ENCODE results near the gene PODXL2.
"Not testable (repeated sequence)": the region's sequence is repeated elsewhere in the genome, so short reads cannot be mapped to it uniquely, and the experiment has no call there.

The PODXL2 gene

DNA sequence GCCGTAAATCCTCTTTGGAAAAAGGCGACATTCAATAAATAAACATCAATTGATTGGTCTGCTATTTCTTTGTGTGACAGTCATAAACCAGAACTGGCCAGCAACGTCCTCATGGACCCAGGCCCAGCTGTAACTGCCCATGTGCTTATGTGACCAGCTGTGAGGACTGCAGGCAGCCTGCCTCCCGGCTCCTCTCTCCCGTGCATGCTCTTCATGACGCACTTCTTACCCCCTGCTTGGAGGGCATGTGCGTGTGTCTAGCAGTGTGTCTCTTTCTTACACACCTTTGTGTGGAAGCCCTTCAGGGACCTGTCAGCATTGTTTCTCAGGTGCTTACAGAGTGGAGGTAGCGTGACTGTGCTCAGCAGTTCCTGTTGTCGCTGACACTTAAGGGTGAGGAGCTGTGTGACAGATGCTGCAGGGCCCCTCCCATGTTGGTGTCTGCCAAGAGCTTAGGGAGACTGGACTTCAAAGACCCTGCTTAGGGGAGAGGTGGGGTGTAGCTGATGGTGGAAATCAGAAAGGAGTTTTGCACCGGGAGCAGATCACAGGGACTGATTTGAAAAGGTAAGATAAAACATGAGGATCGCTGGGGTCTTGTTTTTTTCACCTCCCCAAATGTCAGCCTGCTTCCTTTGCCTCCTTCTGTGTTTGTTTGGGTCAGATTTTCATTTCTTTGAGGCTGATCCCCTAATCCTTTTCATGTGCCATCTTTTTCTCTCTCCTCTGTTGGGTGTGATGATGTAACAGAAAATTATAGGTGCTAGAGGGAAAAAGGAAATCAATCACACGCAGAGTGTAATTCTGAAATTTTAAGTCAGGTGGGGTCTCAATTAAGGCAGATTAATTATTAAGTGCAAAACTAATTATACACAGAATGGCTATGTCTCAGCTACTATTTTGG, 2.1 kb downstream of the PODXL2 start:
- peak; percentile 39 for DNase-seq

GRCh38 chr3:127632035-127632820, 3.2 kb downstream of the PODXL2 start:
- DNase-seq = no peak

DNA sequence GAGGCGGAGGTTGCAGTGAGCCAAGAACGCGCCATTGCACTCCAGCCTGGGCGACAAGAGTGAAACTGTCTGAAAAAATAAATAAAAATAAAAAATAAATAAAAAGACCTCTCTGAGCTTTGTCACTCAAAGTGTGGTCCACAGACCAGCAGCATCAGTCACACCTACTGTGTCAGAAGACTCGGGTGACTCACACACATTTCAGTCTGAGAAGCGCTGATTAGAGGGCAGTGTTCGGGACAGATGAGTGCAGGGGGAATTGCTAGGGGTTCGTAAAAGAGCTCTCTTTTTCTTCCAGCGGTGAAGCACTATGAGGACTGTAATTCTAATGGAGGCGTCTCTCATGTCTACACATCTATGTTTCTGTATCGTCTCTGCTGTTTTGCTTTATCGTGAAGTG, 5.7 kb downstream of the PODXL2 start:
- DNase-seq = no peak

- DNase-seq = no peak
These were observed 8.6 kb downstream of the PODXL2 start for GRCh38 chr3:127637546-127637945.

DNA sequence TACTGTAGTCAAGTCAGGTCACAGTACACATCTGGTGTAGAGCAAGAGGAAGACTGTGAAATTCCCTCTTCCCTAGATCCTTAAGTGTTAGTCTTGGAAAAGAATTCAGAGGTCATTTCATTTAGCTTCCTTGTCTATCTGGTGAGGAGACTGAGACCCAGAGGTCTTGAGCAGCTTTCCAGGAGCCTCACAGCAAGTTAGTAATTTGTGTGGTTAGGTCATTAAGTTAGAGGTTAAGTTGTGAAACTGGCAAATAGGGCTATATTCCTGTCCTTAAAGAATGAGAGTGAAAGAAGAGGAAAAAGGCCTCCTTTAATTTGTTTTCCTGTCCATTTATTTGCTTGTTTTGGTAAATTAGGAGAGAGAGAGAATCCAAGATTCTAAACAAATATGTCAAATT, 9.0 kb downstream of the PODXL2 start:
- no peak for DNase-seq

DNA sequence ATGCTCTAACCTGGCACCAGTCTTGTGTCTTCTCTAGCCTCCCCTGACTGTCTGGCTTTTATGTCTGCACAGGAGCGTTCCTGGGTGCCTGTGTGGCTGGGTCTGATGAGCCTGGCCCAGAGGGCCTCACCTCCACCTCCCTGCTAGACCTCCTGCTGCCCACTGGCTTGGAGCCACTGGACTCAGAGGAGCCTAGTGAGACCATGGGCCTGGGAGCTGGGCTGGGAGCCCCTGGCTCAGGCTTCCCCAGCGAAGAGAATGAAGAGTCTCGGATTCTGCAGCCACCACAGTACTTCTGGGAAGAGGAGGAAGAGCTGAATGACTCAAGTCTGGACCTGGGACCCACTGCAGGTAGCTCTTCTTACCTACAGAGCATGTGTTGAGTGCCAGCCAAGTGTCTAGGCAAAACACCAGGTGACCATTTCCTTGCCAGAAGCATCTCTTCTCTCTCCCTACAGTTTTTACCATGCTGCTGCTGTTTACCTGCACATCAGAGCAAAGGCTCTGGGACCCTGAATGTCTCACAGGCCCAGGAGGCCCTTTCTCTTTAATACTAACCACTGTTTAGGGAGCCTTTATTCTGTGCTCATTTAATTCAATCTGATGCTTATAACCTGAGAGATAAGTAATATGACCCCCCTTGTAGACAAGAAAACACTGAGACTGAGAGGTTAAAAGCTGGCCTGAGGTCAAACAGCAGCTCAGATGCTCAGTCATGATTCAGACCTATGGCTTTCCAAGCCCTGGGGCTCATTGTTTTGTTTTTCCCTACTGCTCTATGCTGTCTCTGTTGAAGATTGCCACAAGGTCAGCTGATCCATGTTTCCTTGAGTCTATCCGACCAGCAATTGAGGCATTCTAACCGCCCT, 10.4 kb downstream of the PODXL2 start:
- DNase-seq = no peak

DNA sequence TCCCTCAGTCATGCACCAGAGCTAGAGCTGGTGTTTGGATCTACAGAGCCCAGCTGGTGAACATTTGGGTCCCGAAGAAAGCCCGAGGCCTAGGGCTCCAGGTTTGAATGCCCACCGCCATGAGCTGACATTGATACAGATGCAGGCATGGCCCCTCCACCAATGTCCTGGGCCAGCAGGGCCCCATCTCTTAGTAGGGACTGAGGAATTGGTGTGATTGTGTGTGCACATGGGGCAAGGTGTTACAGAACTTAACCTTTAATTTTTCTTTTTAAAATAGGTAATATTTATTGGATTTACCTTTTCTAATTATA, 11.0 kb downstream of the PODXL2 start:
- no peak for DNase-seq

DNA sequence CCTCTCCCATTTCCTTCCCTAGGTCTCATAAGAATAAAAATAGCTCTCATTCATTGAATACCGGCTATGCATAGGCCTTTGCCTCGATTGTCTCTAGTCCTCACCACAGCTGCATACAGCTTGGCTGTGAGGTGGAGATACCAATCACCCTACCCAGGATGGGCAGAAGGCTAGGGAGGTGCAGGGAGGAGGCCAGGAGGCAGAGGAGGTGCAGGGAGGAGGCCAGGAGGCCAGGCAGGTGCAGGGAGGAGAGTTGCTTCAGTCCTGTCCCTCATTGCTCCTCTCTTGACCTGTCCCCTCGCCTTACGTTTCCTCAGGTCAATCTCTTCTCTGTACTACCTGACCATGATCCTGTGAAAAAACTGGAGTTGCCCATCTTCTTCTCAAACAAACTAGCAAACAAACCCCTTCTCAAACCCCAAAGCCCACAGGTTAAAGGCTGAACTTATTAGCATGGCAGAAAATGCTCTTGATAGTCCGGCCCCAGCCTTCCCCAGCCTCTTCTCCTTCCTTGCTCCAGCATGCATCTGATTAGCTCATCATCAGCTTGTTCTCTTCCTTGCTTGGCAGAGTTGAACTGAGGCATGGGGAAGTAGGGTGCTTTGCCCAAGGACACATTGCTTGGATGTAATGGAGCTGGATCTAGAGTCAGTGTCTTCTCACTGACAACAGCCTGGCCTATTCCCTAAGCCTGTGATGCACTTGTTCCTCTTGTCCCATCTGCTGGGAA, 15.8 kb downstream of the PODXL2 start:
- DNase-seq = no peak

- DNase-seq = no peak
These were observed 16.5 kb downstream of the PODXL2 start for GRCh38 chr3:127645371-127646015.

DNA sequence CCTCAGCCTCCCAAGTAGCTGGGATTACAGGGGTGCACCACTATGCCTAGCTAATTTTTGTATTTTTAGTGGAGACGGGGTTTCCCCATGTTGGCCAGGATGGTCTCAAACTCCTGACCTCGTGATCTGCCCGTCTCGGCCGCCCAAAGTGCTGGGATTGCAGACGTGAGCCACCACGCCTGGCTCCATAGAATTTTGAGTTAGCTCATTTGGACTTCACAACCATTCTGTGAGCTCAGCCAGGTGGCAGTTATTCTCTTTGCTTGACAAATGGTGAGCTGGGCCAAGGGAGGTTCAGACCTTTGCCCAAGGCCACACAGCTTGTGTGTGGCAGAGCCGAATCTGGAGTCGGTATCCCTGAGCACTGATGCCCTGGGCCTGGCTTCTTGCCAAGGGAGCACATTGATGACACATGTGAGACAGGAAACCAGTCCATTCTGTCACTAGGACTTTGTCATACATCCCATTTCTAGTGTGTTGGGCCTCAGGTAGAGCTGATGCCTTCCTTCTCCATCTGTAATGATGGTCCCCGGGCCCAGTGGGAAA, 17.6 kb downstream of the PODXL2 start:
- no peak for DNase-seq

GRCh38 chr3:127647166-127647844, 18.3 kb downstream of the PODXL2 start:
- DNase-seq = no peak

DNA sequence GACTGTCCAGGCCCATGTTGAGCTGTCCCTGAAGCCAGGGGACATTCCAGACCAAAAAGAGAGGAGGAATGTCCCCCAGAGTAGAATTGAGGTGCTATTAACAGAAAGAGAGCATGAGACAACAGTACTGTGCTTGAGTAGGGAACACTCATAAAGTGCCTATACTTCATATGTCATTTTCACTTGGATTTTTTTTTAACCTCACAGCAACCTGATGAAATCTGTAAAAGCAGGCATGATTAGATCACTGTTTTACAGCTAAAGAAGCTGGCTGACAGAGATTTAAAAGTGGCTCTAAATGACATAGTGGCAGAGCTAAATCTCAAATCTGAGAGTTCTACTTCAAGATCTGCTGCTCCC, 18.8 kb downstream of the PODXL2 start:
- no peak for DNase-seq

GRCh38 chr3:127650236-127650635, 21.3 kb downstream of the PODXL2 start:
- no peak for DNase-seq

DNA sequence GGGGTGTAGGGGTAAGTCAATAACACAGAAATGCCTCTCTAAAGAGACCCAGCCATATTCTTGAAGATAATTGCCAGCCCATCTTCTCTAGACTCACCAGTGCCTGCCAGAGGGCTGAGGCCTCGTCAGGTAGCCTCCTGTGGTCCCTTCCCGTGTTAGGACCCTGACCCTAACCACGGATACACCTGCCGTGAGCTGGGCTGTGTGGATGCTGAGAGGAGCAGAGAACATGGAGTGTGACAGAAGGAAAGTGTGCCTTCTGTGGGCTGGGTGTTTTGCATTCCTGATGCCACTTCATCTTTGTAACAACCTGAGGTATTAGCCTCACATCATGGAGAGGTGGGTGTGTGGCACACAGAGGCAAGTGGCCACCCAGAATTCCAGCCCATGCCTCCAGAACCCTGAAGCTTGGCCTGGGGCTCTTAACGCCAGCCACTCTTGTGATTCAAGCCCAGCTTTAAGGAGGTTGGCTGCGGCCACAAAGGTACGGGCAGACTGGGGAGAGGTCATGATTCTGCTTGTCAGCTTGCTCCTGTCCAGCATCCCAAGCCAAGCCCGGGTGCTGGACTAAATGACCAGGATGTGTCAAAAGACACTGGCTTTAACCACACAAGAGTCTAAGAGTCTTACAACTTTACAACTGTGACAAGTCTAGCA, 22.7 kb downstream of the PODXL2 start:
- DNase-seq = no peak

DNA sequence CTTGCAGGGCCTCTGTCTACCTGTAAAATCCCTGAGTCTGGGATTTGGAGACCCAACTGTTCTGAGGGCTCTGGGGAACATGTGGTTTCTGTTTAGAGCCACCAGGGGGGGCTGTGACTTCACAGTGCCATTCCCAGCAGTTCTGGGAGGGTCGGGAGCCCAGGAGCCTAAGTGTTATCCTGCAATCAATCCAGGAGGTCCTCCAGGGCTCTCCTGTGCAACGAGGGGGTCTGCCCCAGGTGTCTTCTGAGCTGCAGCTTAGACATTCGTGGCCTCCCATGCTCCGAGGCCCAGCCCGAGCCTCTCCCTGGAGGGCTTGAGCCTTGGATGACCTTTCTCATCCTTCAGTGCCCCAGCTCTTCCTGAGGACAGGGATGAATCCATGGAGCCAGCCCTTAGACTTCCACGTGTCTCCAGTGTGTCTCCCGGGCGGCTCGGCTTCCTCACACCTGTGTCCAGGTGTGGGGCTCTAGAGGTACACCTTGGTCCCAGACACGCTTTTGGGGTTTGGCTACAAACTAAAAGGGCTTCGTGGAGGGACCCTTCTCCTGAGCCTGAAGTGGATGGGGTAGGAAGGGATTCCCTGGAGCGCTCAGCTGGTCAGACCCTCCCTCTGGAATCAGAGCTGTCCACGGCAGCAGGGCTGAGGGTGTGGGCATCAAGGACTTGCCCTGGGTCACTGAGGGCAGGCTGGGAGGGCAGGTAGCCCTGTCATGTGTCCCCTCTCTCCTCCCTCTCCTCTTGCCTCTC, 23.4 kb downstream of the PODXL2 start:
- no peak for DNase-seq

DNA sequence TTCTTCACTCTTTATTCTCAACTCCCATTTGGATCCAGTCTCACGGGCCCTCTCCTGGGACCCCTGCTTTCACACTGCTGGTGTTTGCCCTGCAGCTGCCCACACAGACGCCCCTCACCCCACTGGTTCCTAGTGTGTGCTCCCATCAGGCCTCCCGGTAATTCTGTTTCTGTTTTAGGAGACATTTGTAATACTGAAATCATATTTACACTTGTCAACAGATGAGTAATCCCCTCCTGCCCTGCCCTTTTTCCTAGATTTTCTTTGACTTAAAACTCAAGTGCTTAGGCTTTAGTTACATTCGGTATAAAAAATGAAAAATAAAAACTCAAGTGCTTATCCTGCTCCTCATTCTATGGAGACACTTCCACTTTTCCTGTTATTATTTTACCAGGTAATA, 25.4 kb downstream of the PODXL2 start:
- DNase-seq = no peak

DNA sequence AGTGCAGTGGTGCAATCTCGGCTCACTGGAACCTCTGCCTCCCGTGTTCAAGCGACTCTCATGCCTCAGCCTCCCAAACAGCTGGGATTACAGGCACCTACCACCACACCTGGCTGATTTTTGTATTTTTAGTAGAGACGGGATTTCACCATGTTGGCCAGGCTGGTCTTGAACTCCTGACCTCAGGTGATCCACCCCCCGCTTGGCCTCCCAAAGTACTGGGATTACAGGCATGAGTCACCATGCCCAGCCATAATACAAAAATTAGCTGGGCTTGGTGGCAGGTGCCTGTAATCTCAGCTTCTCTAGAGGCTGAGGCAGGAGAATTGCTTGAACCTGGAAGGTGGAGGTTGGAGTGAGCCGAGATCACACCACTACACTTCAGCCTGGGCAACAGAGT, 26.0 kb downstream of the PODXL2 start:
- not testable (repeated sequence) for DNase-seq

- DNase-seq = no peak
These were observed 26.7 kb downstream of the PODXL2 start for GRCh38 chr3:127655641-127656040.

- no peak for DNase-seq
These were observed 27.9 kb downstream of the PODXL2 start for GRCh38 chr3:127656906-127657305.

DNA sequence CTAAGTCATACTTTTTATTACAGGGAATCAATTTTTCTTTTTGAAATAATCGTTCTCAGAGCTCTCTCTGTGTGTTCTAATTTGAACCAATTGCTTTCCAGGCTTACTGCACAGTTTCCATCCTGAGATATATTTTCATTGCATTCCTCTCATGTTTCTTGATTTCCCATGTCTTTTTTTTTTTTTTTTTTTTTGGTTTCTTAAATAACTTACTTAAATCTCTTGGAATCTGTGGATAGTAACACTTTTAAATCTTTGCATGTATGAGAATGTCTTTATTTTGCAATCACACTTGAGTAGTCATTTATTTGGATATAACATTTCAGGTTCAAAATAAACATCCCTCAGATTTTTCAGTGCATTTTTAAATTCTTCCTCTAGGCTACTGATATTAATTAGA, 29.2 kb downstream of the PODXL2 start:
- DNase-seq = no peak
